GM21423 (cell line): ENCODE data around the gene GRAMD2B.
"Not testable (repeated sequence)": the region's sequence is repeated elsewhere in the genome, so short reads cannot be mapped to it uniquely, and the experiment has no call there.

Experiments
- ATAC-seq: cut with Tn5 transposase; IDR thresholded peaks from one replicate; pipeline ENCODE4 v1.9.1; 2021; ENCODE audit warnings: mild to moderate bottlenecking, moderate library complexity; ENCODE audit not compliant: unreplicated experiment

Gene GRAMD2B

GRCh38 chr5:126410623-126411022 is 12.6 kb upstream of the GRAMD2B start:
- no peak for ATAC-seq

GRCh38 chr5:126413856-126414255 is 9.4 kb upstream of the GRAMD2B start:
- ATAC-seq, result no peak

- no peak for ATAC-seq
These were observed 8.2 kb upstream of the GRAMD2B start for GRCh38 chr5:126414874-126415502.

GRCh38 chr5:126415789-126416188 is 7.4 kb upstream of the GRAMD2B start:
- no peak for ATAC-seq

- ATAC-seq, result no peak
These were observed 6.8 kb upstream of the GRAMD2B start for GRCh38 chr5:126416266-126416925.

GRCh38 chr5:126417178-126417577 is 6.0 kb upstream of the GRAMD2B start:
- no peak for ATAC-seq

GRCh38 chr5:126419102-126419501 is 4.1 kb upstream of the GRAMD2B start:
- no peak for ATAC-seq

- ATAC-seq, result no peak
These were observed 5.2 kb downstream of the GRAMD2B start for GRCh38 chr5:126428421-126428820.

GRCh38 chr5:126430631-126431030 is 7.4 kb downstream of the GRAMD2B start:
- no peak for ATAC-seq

GRCh38 chr5:126433701-126434100 is 10.5 kb downstream of the GRAMD2B start:
- ATAC-seq, result no peak

GRCh38 chr5:126435261-126435660 is 12.1 kb downstream of the GRAMD2B start:
- ATAC-seq, result no peak

GRCh38 chr5:126435714-126436113 is 12.5 kb downstream of the GRAMD2B start:
- ATAC-seq, result no peak

- ATAC-seq, result no peak
These were observed 14.5 kb downstream of the GRAMD2B start for GRCh38 chr5:126437721-126438120.

- peak; percentile 65 for ATAC-seq
These were observed 15.1 kb downstream of the GRAMD2B start for GRCh38 chr5:126438267-126438666.

GRCh38 chr5:126438868-126439267 is 15.7 kb downstream of the GRAMD2B start:
- no peak for ATAC-seq

GRCh38 chr5:126439724-126440123 is 16.5 kb downstream of the GRAMD2B start:
- ATAC-seq, result not testable (repeated sequence)

- no peak for ATAC-seq
These were observed 18.0 kb downstream of the GRAMD2B start for GRCh38 chr5:126441230-126441629.

- ATAC-seq, result peak; percentile 88
These were observed 20.2 kb downstream of the GRAMD2B start for GRCh38 chr5:126443374-126443851.

GRCh38 chr5:126444137-126444536 is 20.9 kb downstream of the GRAMD2B start:
- ATAC-seq, result no peak

- no peak for ATAC-seq
These were observed 22.4 kb downstream of the GRAMD2B start for GRCh38 chr5:126445502-126446174.

GRCh38 chr5:126446498-126447224 is 23.5 kb downstream of the GRAMD2B start:
- peak; percentile 23 for ATAC-seq
